HEK293T (cell line): ENCODE measurements around the gene OR3A2.

ENCODE experiments used
- ARNT ChIP-seq: fragments of 450-650 bp; IDR thresholded peaks from 2 replicates; pipeline ENCODE4 v1.6.1; 2017; ENCODE audit warnings: mild to moderate bottlenecking
- FOXM1 ChIP-seq: fragments of 450-650 bp; IDR thresholded peaks from 2 replicates; pipeline ENCODE4 v1.6.1; 2017; ENCODE audit warnings: mild to moderate bottlenecking, borderline replicate concordance
- NFRKB ChIP-seq: fragments of 450-650 bp; IDR thresholded peaks from 2 replicates; pipeline ENCODE4 v1.6.1; 2016; ENCODE audit warnings: mild to moderate bottlenecking, moderate library complexity
- SP1 ChIP-seq: fragments of 450-650 bp; IDR thresholded peaks from 2 replicates; pipeline ENCODE4 v1.6.1; 2017
- SUZ12 ChIP-seq: fragments of 450-650 bp; IDR thresholded peaks from 2 replicates; pipeline ENCODE4 v1.6.1; 2016; ENCODE audit warnings: mild to moderate bottlenecking
- ZNF384 ChIP-seq: fragments of 450-650 bp; IDR thresholded peaks from 2 replicates; pipeline ENCODE4 v1.6.1; 2016

- TF ChIP-seq ZNF384 = no peak
- TF ChIP-seq FOXM1 = no peak
- TF ChIP-seq NFRKB = no peak
- TF ChIP-seq SUZ12 = no peak
- TF ChIP-seq SP1 = no peak
- TF ChIP-seq ARNT = no peak
Observed at GRCh38 chr17:3411070-3411469, 25.0 kb upstream of the OR3A2 start, which contains the start of gene OR3A3.
